A549 (cell line): Measurements from ENCODE around the gene EEFSEC. TPM values are rescaled to one million over a fixed set of nuclear protein-coding genes. Genes with fewer than 3 reads are reported as not detected.

Experiments
- ATAC-seq, 2 experiments: fragments of 200-7000 bp in 1 of 2; fragments of >200 bp in 1 of 2; cut with Nextera tagmentation in 1 of 2; cut with Tn5 transposase in 1 of 2; 3 replicates each; pipeline versions ENCODE4 v1.8.0 to v1.9.1; 2018 to 2020; ENCODE audit warnings: mild to moderate bottlenecking in 1 of 2, moderate library complexity in 1 of 2
- CTCF ChIA-PET: fragments of 300-600 bp; sonication (Branson Sonifier 250); formaldehyde crosslinking; extraction: SDS; loops from one replicate; lab custom pipeline; 2021; ENCODE audit warnings: antibody characterized with exemption, inconsistent platforms; lab: Yijun Ruan, JAX
- POLR2A ChIA-PET: fragments of 350-600 bp; formaldehyde crosslinking; extraction: SDS; loops from one replicate; lab custom pipeline; 2021; ENCODE audit warnings: antibody characterized with exemption, inconsistent platforms; lab: Yijun Ruan, JAX
- DNase-seq, 2 experiments: peaks; one replicate each; pipeline versions ENCODE4 v3.0.0 to v3.0.0-alpha.2; 2011 to 2016; ENCODE audit warnings: low read depth in 1 of 2, low spot score in 1 of 2
- FAIRE-seq: peaks from 2 replicates; lab custom pipeline; 2011; peaks lifted over from hg19 to GRCh38; lab: Jason Lieb, UNC
- H3K27ac ChIP-seq, 2 experiments: fragments of >200 bp; sonication (Bioruptor Twin); formaldehyde crosslinking; 3 replicates each; pipeline ENCODE4 v1.5.1; 2016 to 2017
- H3K4me1 ChIP-seq: fragments of >200 bp; sonication (Bioruptor Twin); formaldehyde crosslinking; 3 replicates; pipeline ENCODE4 v1.6.1; 2016
- H3K4me2 ChIP-seq: fragments of >200 bp; sonication (Bioruptor Twin); formaldehyde crosslinking; 3 replicates; pipeline ENCODE4 v1.6.1; 2016
- H3K4me3 ChIP-seq: fragments of >200 bp; sonication (Bioruptor Twin); formaldehyde crosslinking; 3 replicates; pipeline ENCODE4 v1.5.1; 2016
- H3K9me3 ChIP-seq: fragments of >200 bp; sonication (Bioruptor Twin); formaldehyde crosslinking; 3 replicates; pipeline ENCODE4 v1.6.1; 2016
- ATOH8 ChIP-seq: fragments of 250-450 bp; sonication (Bioruptor Pico); IDR thresholded peaks from 2 replicates; pipeline ENCODE4 v1.5.0; 2020; ENCODE audit warnings: low read depth, mild to moderate bottlenecking, moderate library complexity
- BHLHE40 ChIP-seq: IDR thresholded peaks from 2 replicates; pipeline ENCODE4 v1.6.1; 2012; ENCODE audit warnings: low read depth, low read length, inconsistent platforms
- CBX2 ChIP-seq: fragments of 200-600 bp; sonication (generic); IDR thresholded peaks from 2 replicates; pipeline ENCODE4 v1.6.1; 2016; ENCODE audit warnings: low read depth, mild to moderate bottlenecking, borderline replicate concordance
- CEBPB ChIP-seq, 2 experiments: fragments of >200 bp in 1 of 2; sonication (Bioruptor Twin) in 1 of 2; formaldehyde crosslinking in 1 of 2; IDR thresholded peaks; 2 replicates each; pipeline ENCODE4 v1.6.1; 2012 to 2016
- CTCF ChIP-seq: fragments of >200 bp; sonication (Bioruptor Twin); formaldehyde crosslinking; IDR thresholded peaks from 3 replicates; pipeline ENCODE4 v1.5.1; 2016
- EHF ChIP-seq: fragments of 250-450 bp; sonication (Bioruptor Pico); IDR thresholded peaks from 2 replicates; pipeline ENCODE4 v1.5.0; 2020; ENCODE audit warnings: mild to moderate bottlenecking
- EP300 ChIP-seq, 2 experiments: fragments of >200 bp; sonication (Bioruptor Twin); formaldehyde crosslinking; IDR thresholded peaks; 2 replicates in 1 of 2; 3 replicates in 1 of 2; pipeline ENCODE4 v1.6.1; 2016 to 2017
- FOXS1 ChIP-seq: fragments of 250-450 bp; sonication (Bioruptor Pico); IDR thresholded peaks from 2 replicates; pipeline ENCODE4 v1.5.0; 2020; ENCODE audit warnings: mild to moderate bottlenecking, moderate library complexity
- HDAC2 ChIP-seq: fragments of 200-600 bp; sonication (generic); IDR thresholded peaks from 2 replicates; pipeline ENCODE4 v1.6.1; 2016
- HES2 ChIP-seq: fragments of >200 bp; sonication (Bioruptor Twin); formaldehyde crosslinking; IDR thresholded peaks from 2 replicates; pipeline ENCODE4 v1.6.1; 2016
- HEYL ChIP-seq: fragments of 250-450 bp; sonication (Bioruptor Pico); IDR thresholded peaks from 2 replicates; pipeline ENCODE4 v1.8.0; 2021; ENCODE audit warnings: mild to moderate bottlenecking, moderate library complexity
- HMGXB4 ChIP-seq: fragments of 250-450 bp; sonication (Bioruptor Pico); IDR thresholded peaks from 2 replicates; pipeline ENCODE4 v1.5.0; 2021; ENCODE audit warnings: mild to moderate bottlenecking, moderate library complexity, borderline replicate concordance
- HOXB5 ChIP-seq: fragments of 250-450 bp; sonication (Bioruptor Pico); IDR thresholded peaks from 2 replicates; pipeline ENCODE4 v1.5.0; 2020; ENCODE audit warnings: mild to moderate bottlenecking, moderate library complexity
- KDM5A ChIP-seq: fragments of 200-600 bp; sonication (generic); IDR thresholded peaks from 2 replicates; pipeline ENCODE4 v1.6.1; 2016; ENCODE audit warnings: antibody characterized with exemption, mild to moderate bottlenecking
- MAZ ChIP-seq: fragments of 150-350 bp; IDR thresholded peaks from 2 replicates; pipeline ENCODE4 v1.6.1; 2014; ENCODE audit warnings: antibody characterized with exemption, low read depth, low read length, borderline replicate concordance
- MYC ChIP-seq: IDR thresholded peaks from 2 replicates; pipeline ENCODE4 v1.6.1; 2012; ENCODE audit warnings: mild to moderate bottlenecking, inconsistent platforms, low read length, improper control_type of control experiment, borderline replicate concordance
- NFE2L2 ChIP-seq: fragments of 150-350 bp; conservative IDR thresholded peaks from 2 replicates; pipeline ENCODE4 v1.6.1; 2014; ENCODE audit warnings: low read length
- PBX3 ChIP-seq: IDR thresholded peaks from 2 replicates; pipeline ENCODE4 v1.6.1; 2012
- PHF8 ChIP-seq: fragments of 200-600 bp; sonication (generic); IDR thresholded peaks from 2 replicates; pipeline ENCODE4 v1.6.1; 2016; ENCODE audit warnings: low read depth, mild to moderate bottlenecking, antibody characterized with exemption, moderate library complexity, borderline replicate concordance
- RARB ChIP-seq: fragments of 250-450 bp; sonication (Bioruptor Pico); IDR thresholded peaks from 2 replicates; pipeline ENCODE4 v1.8.0; 2021; ENCODE audit warnings: mild to moderate bottlenecking, moderate library complexity
- RCOR1 ChIP-seq: fragments of 150-350 bp; IDR thresholded peaks from 2 replicates; pipeline ENCODE4 v1.6.1; 2014; ENCODE audit warnings: antibody characterized with exemption, low read length, low read depth
- REST ChIP-seq: fragments of 200-600 bp; sonication (generic); IDR thresholded peaks from 2 replicates; pipeline ENCODE4 v1.6.1; 2016; ENCODE audit warnings: antibody characterized with exemption, mild to moderate bottlenecking, moderate library complexity
- RFX5 ChIP-seq: fragments of 450-650 bp; IDR thresholded peaks from 2 replicates; pipeline ENCODE4 v1.7.1; 2014; ENCODE audit warnings: antibody characterized with exemption, mild to moderate bottlenecking, moderate library complexity
- TP53 ChIP-seq: fragments of 250-450 bp; sonication (Bioruptor Pico); IDR thresholded peaks from 2 replicates; pipeline ENCODE4 v1.5.0; 2021; ENCODE audit warnings: mild to moderate bottlenecking, moderate library complexity
- ZNF302 ChIP-seq: fragments of 250-450 bp; sonication (Bioruptor Pico); IDR thresholded peaks from 2 replicates; pipeline ENCODE4 v1.9.0; 2021; ENCODE audit warnings: inconsistent platforms, mild to moderate bottlenecking, moderate library complexity
- ZSCAN20 ChIP-seq: fragments of 250-450 bp; sonication (Bioruptor Pico); IDR thresholded peaks from 2 replicates; pipeline ENCODE4 v1.8.0; 2022; ENCODE audit warnings: mild to moderate bottlenecking, moderate library complexity
- WGBS: methylation state at CpG from one replicate; pipeline ENCODE4 v1.1.6; 2017; ENCODE audit errors: missing lambda C conversion rate; 5-methylcytosine and 5-hydroxymethylcytosine counted together
- polyA plus RNA-seq, 4 experiments: library from polyadenylated mRNA; depleted of rRNA in 3 of 4; stranded (reverse); fragments of >200 nt; fragmentation: RNase III in 1 of 4; extraction: RNeasy Plus Mini Kit Qiagen cat#74134 plus additional on column Dnase treatment in 1 of 4; gene quantifications; 2 replicates in 3 of 4; 3 replicates in 1 of 4; pipeline ENCODE4 v1.2.3, GENCODE V29; 2011 to 2017

Gene EEFSEC
- polyA plus RNA-seq, 2 of the 4 experiments (the other 2 are of a cell fraction): 6.9 to 7.3 TPM

- Histone ChIP-seq H3K4me3 (no peak overlapping the region), H3K4me2 (no peak overlapping the region), H3K4me1 (no peaks in the 10 kb centered on the region), H3K27ac (no peak overlapping the region), H3K9me3 (no peaks in the 10 kb centered on the region)
- WGBS: 89% methylated on average over 9 of the region's 9 CpGs
- ChIA-PET CTCF (interaction anchor here (1.2 kb wide), 1 partner anchor 19 kb away, joined by 4 read pairs; no protein-coding TSS in a partner anchor), POLR2A (no interaction called here)
- TF ChIP-seq RFX5: no peak
- no peak for TF ChIP-seq EP300 (IDR thresholded peaks at IDR 0.05)
- no peak for TF ChIP-seq RARB (CRISPR knock-in tag)
- TF ChIP-seq ATOH8 (CRISPR knock-in tag): no peak
- no peak for TF ChIP-seq MYC
- no peak for TF ChIP-seq TP53 (CRISPR knock-in tag)
- TF ChIP-seq HOXB5: no peak
- TF ChIP-seq HEYL (CRISPR knock-in tag): no peak
- no peak for TF ChIP-seq HDAC2
- ATAC-seq (no peak), FAIRE-seq (no peak), DNase-seq (no peak)
These were observed 237.6 kb downstream of the EEFSEC start for GRCh38 chr3:128390867-128391266.

- POLR2A ChIA-PET: no interaction called here
- H3K4me3 ChIP-seq: no peak overlapping the region
- CTCF ChIA-PET: interaction anchor here (1.2 kb wide), 1 partner anchor 17 kb away, joined by 4 read pairs; no protein-coding TSS in a partner anchor
- no peaks in the 10 kb centered on the region for H3K4me1 ChIP-seq
- ATAC-seq (no peak), DNase-seq (no peak), FAIRE-seq (no peak)
- H3K9me3 ChIP-seq: no peaks in the 10 kb centered on the region
- no peak for TF ChIP-seq EHF (CRISPR knock-in tag)
- no peak for TF ChIP-seq PBX3
- no peak for TF ChIP-seq KDM5A
- TF ChIP-seq NFE2L2: no peak
- no peak for TF ChIP-seq ZSCAN20
- no peak for TF ChIP-seq RARB (CRISPR knock-in tag)
- no peak for TF ChIP-seq PHF8
- TF ChIP-seq FOXS1 (CRISPR knock-in tag): no peak
- no peak for TF ChIP-seq HES2
- no peak for TF ChIP-seq REST
- no peak for TF ChIP-seq MAZ
- no peak for TF ChIP-seq BHLHE40
- no peak for TF ChIP-seq ZNF302
- no peak for TF ChIP-seq RCOR1
- TF ChIP-seq CEBPB (IDR thresholded peaks at IDR 0.05): no peak
- TF ChIP-seq CTCF: no peak
- TF ChIP-seq CBX2: no peak
- no peak for TF ChIP-seq HMGXB4 (CRISPR knock-in tag)
- TF ChIP-seq EP300 (IDR thresholded peaks at IDR 0.05): no peak
- H3K4me2 ChIP-seq: no peak overlapping the region
- no peak overlapping the region for H3K27ac ChIP-seq
- 90% methylated on average over 2 of the region's 7 CpGs for WGBS
These were observed 238.7 kb downstream of the EEFSEC start for GRCh38 chr3:128392021-128392420.
